ENCODE measurements around the gene LIPA.

DNA sequence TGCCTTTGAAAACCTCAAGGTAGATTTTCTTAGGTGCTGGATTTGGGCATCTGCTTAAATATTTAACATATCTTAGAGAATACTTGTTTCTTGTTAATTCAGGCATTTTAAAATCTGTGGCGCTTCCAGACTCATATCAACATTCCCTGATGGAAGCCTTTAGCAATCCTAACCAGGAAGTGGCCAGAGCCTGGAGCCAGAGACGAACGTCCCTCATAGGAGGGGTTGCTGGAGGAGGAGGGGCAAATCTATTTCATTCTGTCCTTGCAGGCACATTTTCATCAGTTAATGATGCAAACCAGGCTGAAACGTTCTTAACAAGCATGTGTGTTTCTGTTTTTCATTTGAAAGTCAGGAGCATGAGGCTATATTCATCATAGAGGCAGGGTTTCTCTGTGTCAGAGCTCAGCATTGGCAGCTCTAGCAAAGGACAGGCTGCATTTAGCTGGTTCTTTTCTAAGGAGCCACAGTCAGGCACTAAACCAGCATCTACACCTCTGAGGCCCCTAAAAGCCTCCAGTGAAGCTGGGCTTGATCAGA lies 32.4 kb upstream of the LIPA start:
- TF ChIP-seq, protein P1, sequence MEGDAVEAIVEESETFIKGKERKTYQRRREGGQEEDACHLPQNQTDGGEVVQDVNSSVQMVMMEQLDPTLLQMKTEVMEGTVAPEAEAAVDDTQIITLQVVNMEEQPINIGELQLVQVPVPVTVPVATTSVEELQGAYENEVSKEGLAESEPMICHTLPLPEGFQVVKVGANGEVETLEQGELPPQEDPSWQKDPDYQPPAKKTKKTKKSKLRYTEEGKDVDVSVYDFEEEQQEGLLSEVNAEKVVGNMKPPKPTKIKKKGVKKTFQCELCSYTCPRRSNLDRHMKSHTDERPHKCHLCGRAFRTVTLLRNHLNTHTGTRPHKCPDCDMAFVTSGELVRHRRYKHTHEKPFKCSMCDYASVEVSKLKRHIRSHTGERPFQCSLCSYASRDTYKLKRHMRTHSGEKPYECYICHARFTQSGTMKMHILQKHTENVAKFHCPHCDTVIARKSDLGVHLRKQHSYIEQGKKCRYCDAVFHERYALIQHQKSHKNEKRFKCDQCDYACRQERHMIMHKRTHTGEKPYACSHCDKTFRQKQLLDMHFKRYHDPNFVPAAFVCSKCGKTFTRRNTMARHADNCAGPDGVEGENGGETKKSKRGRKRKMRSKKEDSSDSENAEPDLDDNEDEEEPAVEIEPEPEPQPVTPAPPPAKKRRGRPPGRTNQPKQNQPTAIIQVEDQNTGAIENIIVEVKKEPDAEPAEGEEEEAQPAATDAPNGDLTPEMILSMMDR (IDR thresholded peaks at IDR 0.05), result no peak
- TF ChIP-seq POLR2AphosphoS5 (IDR thresholded peaks at IDR 0.05), result peak; percentile 42 to 78 (median 66)
- no peak for TF ChIP-seq POLR2A (IDR thresholded peaks at IDR 0.05)
- TF ChIP-seq EP300 (IDR thresholded peaks at IDR 0.05), result peak in 1 of 4 donors; percentile 43
